Activated CD8-positive, alpha-beta memory T cell treated with anti-CD3 and anti-CD28 coated beads for 36 hours (primary cell): ENCODE measurements around the gene ZG16B. TPM values are rescaled to one million over a fixed set of nuclear protein-coding genes. Genes with fewer than 3 reads are reported as not detected.

Experiments used
- CTCF ChIA-PET: fragments of 350-600 bp; sonication (Branson Sonifier 250); formaldehyde crosslinking; loops from one replicate; lab custom pipeline; 2021; ENCODE audit warnings: antibody characterized with exemption; lab: Charles Lee
- POLR2A ChIA-PET: fragments of 350-600 bp; sonication (Branson Sonifier 250); formaldehyde crosslinking; loops from one replicate; lab custom pipeline; 2021; ENCODE audit warnings: antibody characterized with exemption; lab: Charles Lee
- total RNA-seq, 2 experiments: library from RNA; stranded (reverse); gene quantifications; one replicate each; pipeline ENCODE4 v1.2.3, GENCODE V29; 2021

Gene ZG16B
- total RNA-seq, 2 experiments from 2014 or later = 0.63 to 0.71 TPM

- POLR2A ChIA-PET = interaction anchor here (0.6 kb wide), 1 partner anchor 41 kb away, joined by 3 read pairs; no protein-coding TSS in a partner anchor
- CTCF ChIA-PET = interaction anchor here (1.4 to 3.7 kb wide), 2 partner anchors 12 to 39 kb away, joined by 3 to 10 read pairs; no protein-coding TSS in a partner anchor
Measured at GRCh38 chr16:2879854-2880508, 49.9 kb downstream of the ZG16B start.

Other genes with a start within 250 kb of the ZG16B start
- gene KCTD5, start 147.8 kb upstream of the ZG16B start, total RNA-seq = 10 to 100 TPM; 52.4 to 53.6 TPM
- gene PRSS27, start 110.1 kb upstream of the ZG16B start, total RNA-seq = 1 to 10 TPM; 1.3 to 1.4 TPM
- 100 to 1,000 TPM; 513 to 521 TPM for gene SRRM2, start 77.7 kb upstream of the ZG16B start, total RNA-seq
- 100 to 1,000 TPM; 305 to 307 TPM for gene ELOB, start 53.0 kb upstream of the ZG16B start, total RNA-seq
- gene PRSS33, start 42.7 kb upstream of the ZG16B start, total RNA-seq = under 1 TPM; 0.13 TPM
- not detected for gene PRSS41, start 31.8 kb upstream of the ZG16B start, total RNA-seq
- gene PRSS21, start 13.1 kb upstream of the ZG16B start, total RNA-seq = 10 to 100 TPM; 10.5 to 11.1 TPM
- gene PRSS22, start 27.9 kb downstream of the ZG16B start, total RNA-seq = not detected
- gene FLYWCH2, start 52.9 kb downstream of the ZG16B start, total RNA-seq = 10 to 100 TPM; 24.4 to 27.1 TPM
- 10 to 100 TPM; 33.2 to 34.4 TPM for gene FLYWCH1, start 81.6 kb downstream of the ZG16B start, total RNA-seq
- under 1 TPM in 1 of 2 experiments, not detected in 1; 0.08 TPM for gene KREMEN2, start 134.0 kb downstream of the ZG16B start, total RNA-seq
- 10 to 100 TPM; 41.1 to 43.0 TPM for gene PAQR4, start 139.0 kb downstream of the ZG16B start, total RNA-seq
- 100 to 1,000 TPM; 135 TPM for gene PKMYT1, start 150.1 kb downstream of the ZG16B start, total RNA-seq
- gene CLDN9, start 182.6 kb downstream of the ZG16B start, total RNA-seq = not detected
- not detected for gene CLDN6, start 187.9 kb downstream of the ZG16B start, total RNA-seq
- 1 to 10 TPM; 4.3 to 4.6 TPM for gene TNFRSF12A, start 190.1 kb downstream of the ZG16B start, total RNA-seq
- gene HCFC1R1, start 193.6 kb downstream of the ZG16B start, total RNA-seq = 10 to 100 TPM; 27.5 to 28.5 TPM
- 10 to 100 TPM; 54.7 to 56.8 TPM for gene THOC6, start 193.7 kb downstream of the ZG16B start, total RNA-seq
- under 1 TPM; 0.11 to 0.17 TPM for gene BICDL2, start 206.6 kb downstream of the ZG16B start, total RNA-seq
- gene MMP25, start 216.3 kb downstream of the ZG16B start, total RNA-seq = 1 to 10 TPM; 1.3 to 2.2 TPM
- 1,000 to 10,000 TPM; 1,098 to 1,123 TPM for gene IL32, start 235.3 kb downstream of the ZG16B start, total RNA-seq